HCT116 (cell line): ENCODE results near the gene LSP1.

Experiments used
- CTCF ChIP-seq, 3 experiments: fragments of 200-600 bp in 1 of 3; sonication (generic) in 1 of 3; IDR thresholded peaks in 2 of 3; conservative IDR thresholded peaks in 1 of 3; 2 replicates each; pipeline ENCODE4 v1.5.1; 2012 to 2017; ENCODE audit warnings: low read depth in 2 of 3, low read length in 2 of 3, antibody characterized with exemption in 1 of 3, borderline replicate concordance in 1 of 3, control low read depth in 1 of 3, mild to moderate bottlenecking in 1 of 3, mixed read lengths in 1 of 3, mixed run types in 1 of 3, moderate library complexity in 1 of 3; ENCODE audit not compliant: insufficient read depth in 1 of 3
- EZH2 ChIP-seq: fragments of 200-600 bp; sonication (generic); IDR thresholded peaks from 2 replicates; pipeline ENCODE4 v1.6.1; 2017; ENCODE audit warnings: antibody characterized with exemption, mixed run types
- EZH2phosphoT487 ChIP-seq: fragments of 200-600 bp; IDR thresholded peaks from 2 replicates; pipeline ENCODE4 v1.6.1; 2018; ENCODE audit warnings: antibody characterized with exemption, borderline replicate concordance
- FOSL1 ChIP-seq: IDR thresholded peaks from 2 replicates; pipeline ENCODE4 v1.6.1; 2012; ENCODE audit warnings: low read depth
- JUND ChIP-seq: IDR thresholded peaks from 2 replicates; pipeline ENCODE4 v1.6.1; 2012
- POLR2A ChIP-seq: IDR thresholded peaks from 2 replicates; pipeline ENCODE4 v1.7.0; 2011; ENCODE audit warnings: borderline replicate concordance; ENCODE audit not compliant: insufficient read depth, insufficient read length; ENCODE audit errors: extremely low read depth
- POLR2AphosphoS5 ChIP-seq: IDR thresholded peaks from 2 replicates; pipeline ENCODE4 v1.6.1; 2011; ENCODE audit warnings: mild to moderate bottlenecking, low read depth, low read length, moderate library complexity
- SIN3A ChIP-seq: IDR thresholded peaks from 2 replicates; pipeline ENCODE4 v1.6.1; 2012; ENCODE audit warnings: low read depth
- YY1 ChIP-seq: IDR thresholded peaks from 2 replicates; pipeline ENCODE4 v1.6.1; 2011; ENCODE audit warnings: low read length, low read depth, moderate library complexity, mild to moderate bottlenecking; ENCODE audit not compliant: insufficient replicate concordance; ENCODE audit errors: extremely low read depth
- ZBTB33 ChIP-seq: IDR thresholded peaks from 2 replicates; pipeline ENCODE4 v1.6.1; 2011; ENCODE audit warnings: mild to moderate bottlenecking, low read length, moderate library complexity; ENCODE audit not compliant: insufficient replicate concordance; ENCODE audit errors: extremely low read depth
- ZNF274 ChIP-seq: fragments of 200-500 bp; sonication (Bioruptor generic); IDR thresholded peaks from 2 replicates; pipeline ENCODE4 v1.6.1; 2014; ENCODE audit warnings: mild to moderate bottlenecking, low read depth, low read length, inconsistent platforms
- TF ChIP-seq, protein P1 (sequence below): IDR thresholded peaks from 2 replicates; pipeline ENCODE4 v1.6.1; 2012

DNA sequence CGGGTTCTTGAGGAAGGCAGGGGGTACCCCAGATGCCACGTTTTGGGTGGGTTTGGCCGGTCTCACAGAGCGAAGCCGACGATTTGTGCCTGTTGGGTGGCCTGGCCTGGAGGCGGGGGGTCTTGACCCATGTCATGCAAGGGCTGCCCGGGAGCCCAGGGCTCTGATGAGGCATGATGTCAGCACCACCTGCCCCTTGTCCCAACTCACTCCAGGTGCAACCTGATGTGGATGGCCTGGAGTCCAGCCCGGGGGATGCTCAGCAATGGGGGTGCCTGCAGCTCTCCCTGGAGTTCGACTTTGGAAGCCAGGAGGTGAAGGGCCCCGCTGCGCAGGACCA, 17.2 kb upstream of the LSP1 start:
- TF ChIP-seq YY1 = no peak
- no peak for TF ChIP-seq CTCF (IDR thresholded peaks at IDR 0.05 in 2 of 3, conservative IDR thresholded peaks at IDR 0.05 in 1 of 3; ENCODE audit: borderline replicate concordance in 1 of 3, insufficient read depth in 1 of 3, low read depth in 2 of 3, low read length in 2 of 3)
- no peak for TF ChIP-seq ZBTB33
- no peak for TF ChIP-seq POLR2A
- TF ChIP-seq POLR2AphosphoS5 = no peak
- no peak for TF ChIP-seq EZH2phosphoT487
- no peak for TF ChIP-seq EZH2
- TF ChIP-seq ZNF274 = no peak
- TF ChIP-seq JUND = no peak
- TF ChIP-seq, protein P1, sequence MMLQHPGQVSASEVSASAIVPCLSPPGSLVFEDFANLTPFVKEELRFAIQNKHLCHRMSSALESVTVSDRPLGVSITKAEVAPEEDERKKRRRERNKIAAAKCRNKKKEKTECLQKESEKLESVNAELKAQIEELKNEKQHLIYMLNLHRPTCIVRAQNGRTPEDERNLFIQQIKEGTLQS = no peak
- TF ChIP-seq FOSL1 = no peak
- TF ChIP-seq SIN3A = no peak
